Glutamatergic neuron (in vitro differentiated cells): ENCODE results near the gene MDC1. TPM values are rescaled to one million over a fixed set of nuclear protein-coding genes. Genes with fewer than 3 reads are reported as not detected.

ENCODE experiments used
- DNase-seq: peaks from one replicate; pipeline ENCODE4 v3.0.0; 2022
- H3K27ac Mint-ChIP-seq: one replicate; pipeline ENCODE4 v1.8.0; 2020; ENCODE audit warnings: mild to moderate bottlenecking, mixed read lengths, inconsistent platforms; ENCODE audit not compliant: unreplicated experiment
- H3K27me3 Mint-ChIP-seq: one replicate; pipeline ENCODE4 v1.8.0; 2020; ENCODE audit warnings: mild to moderate bottlenecking, moderate library complexity, mixed read lengths, inconsistent platforms; ENCODE audit not compliant: unreplicated experiment
- H3K36me3 Mint-ChIP-seq: one replicate; pipeline ENCODE4 v1.8.0; 2020; ENCODE audit warnings: mild to moderate bottlenecking, mixed read lengths, inconsistent platforms; ENCODE audit not compliant: unreplicated experiment
- H3K4me1 Mint-ChIP-seq: one replicate; pipeline ENCODE4 v1.8.0; 2020; ENCODE audit warnings: mild to moderate bottlenecking, low read depth, mixed read lengths, inconsistent platforms; ENCODE audit not compliant: unreplicated experiment
- H3K4me3 Mint-ChIP-seq: one replicate; pipeline ENCODE4 v1.8.0; 2020; ENCODE audit warnings: mild to moderate bottlenecking, mixed read lengths, inconsistent platforms; ENCODE audit not compliant: unreplicated experiment
- H3K9me3 Mint-ChIP-seq: one replicate; pipeline ENCODE4 v1.8.0; 2020; ENCODE audit warnings: mild to moderate bottlenecking, moderate library complexity, mixed read lengths, inconsistent platforms; ENCODE audit not compliant: unreplicated experiment
- total RNA-seq: library from RNA; stranded (reverse); fragmentation: NEBNext Ultra II Directional; extraction: Animal tissue kit (Norgen Biotek cat#: 25700); gene quantifications from one replicate; pipeline ENCODE4 v1.2.1, GENCODE V29; 2021; ENCODE audit not compliant: unreplicated experiment
- TF ChIP-seq, protein P1 (sequence below): fragments of 200-600 bp; sonication (generic); IDR thresholded peaks from one replicate; pipeline ENCODE4 v1.5.0; 2021; ENCODE audit not compliant: partially characterized antibody, unreplicated experiment

Gene MDC1
- total RNA-seq, 1 donor from 2014 or later = 50.4 TPM

DNA sequence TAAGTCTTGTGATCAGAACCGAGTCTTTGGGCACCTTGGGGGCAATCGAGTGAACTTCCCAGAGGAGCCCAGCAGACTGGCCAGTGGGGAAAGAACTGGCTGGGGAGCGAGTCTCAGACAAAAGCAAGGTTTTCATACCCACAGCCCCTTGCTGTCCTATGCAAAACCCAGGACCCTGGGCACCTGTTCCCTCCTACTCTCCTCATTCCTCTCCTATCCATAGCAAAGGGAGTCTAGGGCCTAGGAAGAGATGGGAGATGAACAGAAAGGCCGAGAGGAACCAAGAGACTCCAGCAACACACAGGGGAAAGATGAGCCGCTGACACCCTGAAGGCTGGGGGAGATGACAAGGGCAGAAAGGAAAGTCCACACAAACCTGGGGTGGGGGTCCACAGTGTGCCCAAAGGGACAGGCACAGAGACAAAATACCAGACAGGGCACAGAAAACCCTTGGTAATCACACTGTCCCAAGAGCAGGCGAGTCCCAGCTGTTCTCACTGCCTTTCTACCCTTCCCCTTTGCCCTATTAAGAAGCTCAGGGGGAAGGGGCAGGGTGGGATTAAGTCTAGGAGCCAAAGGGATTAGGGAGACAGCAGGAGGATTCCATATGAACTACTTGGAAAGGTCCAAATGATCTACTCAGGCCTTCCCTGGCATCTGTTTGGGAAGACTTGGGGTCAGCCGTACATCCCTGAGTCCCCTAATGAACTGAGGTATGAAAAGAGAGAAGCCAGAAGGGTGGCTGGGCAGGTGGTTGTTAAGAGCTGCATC, 37.1 kb downstream of the MDC1 start:
- H3K27me3 Mint-ChIP-seq = peaks cover 13% of the 10 kb centered on the region
- peaks cover 13% of the 10 kb centered on the region for H3K9me3 Mint-ChIP-seq
- peaks cover 6% of the 10 kb centered on the region for H3K36me3 Mint-ChIP-seq
- DNase-seq = no peak
- H3K27ac Mint-ChIP-seq = peak overlapping the region; percentile 52
- peaks cover 29% of the 10 kb centered on the region for H3K4me1 Mint-ChIP-seq
- peak overlapping the region; percentile 90 for H3K4me3 Mint-ChIP-seq
- TF ChIP-seq, protein P1, sequence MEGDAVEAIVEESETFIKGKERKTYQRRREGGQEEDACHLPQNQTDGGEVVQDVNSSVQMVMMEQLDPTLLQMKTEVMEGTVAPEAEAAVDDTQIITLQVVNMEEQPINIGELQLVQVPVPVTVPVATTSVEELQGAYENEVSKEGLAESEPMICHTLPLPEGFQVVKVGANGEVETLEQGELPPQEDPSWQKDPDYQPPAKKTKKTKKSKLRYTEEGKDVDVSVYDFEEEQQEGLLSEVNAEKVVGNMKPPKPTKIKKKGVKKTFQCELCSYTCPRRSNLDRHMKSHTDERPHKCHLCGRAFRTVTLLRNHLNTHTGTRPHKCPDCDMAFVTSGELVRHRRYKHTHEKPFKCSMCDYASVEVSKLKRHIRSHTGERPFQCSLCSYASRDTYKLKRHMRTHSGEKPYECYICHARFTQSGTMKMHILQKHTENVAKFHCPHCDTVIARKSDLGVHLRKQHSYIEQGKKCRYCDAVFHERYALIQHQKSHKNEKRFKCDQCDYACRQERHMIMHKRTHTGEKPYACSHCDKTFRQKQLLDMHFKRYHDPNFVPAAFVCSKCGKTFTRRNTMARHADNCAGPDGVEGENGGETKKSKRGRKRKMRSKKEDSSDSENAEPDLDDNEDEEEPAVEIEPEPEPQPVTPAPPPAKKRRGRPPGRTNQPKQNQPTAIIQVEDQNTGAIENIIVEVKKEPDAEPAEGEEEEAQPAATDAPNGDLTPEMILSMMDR = no peak

DNA sequence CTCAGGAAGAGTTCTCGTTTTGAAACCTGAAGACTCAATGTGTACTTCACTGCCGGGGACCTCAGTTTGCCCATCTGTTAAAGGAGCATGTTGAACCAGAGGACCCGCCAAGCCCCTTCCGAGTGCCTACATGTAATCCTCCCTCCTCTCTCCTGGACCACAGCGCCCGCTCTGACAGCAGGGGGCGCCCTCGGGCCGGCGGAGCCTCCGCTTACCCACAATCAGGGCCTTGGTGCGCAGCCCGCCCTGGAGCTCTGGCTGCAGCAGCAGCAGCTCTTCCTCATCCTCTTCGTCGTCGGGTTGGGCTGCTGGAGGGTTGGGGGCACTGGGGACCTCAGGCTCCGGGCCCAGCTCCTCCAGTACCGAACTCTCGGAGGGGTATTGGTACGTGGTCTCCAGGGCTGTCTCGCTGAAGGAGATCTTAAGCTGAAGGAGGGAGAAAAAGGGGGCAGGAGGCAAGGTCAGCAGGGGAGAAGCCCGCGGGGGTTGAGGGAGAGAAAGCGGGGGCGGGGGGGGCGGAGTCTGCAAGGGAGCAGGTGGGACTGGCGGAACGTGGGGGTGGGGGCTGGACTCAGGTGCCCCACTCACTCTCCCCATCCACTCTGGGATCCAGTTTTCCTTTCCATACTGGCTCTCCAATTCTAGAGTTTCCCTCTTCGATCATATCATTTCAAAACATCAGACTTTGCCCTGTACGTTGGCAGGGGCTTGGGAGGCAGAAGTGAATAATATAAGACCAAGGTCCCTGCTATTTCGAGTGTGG, 37.9 kb downstream of the MDC1 start:
- H3K36me3 Mint-ChIP-seq = peaks cover 6% of the 10 kb centered on the region
- peak overlapping the region; percentile 90 for H3K4me3 Mint-ChIP-seq
- TF ChIP-seq, protein P1 = peak; percentile 92

GRCh38 chr6:30676660-30677285, 40.3 kb downstream of the MDC1 start:
- peak overlapping the region; percentile 76 for H3K27ac Mint-ChIP-seq
- peak overlapping the region; percentile 56 for H3K4me3 Mint-ChIP-seq
- H3K36me3 Mint-ChIP-seq = peaks cover 6% of the 10 kb centered on the region
- H3K27me3 Mint-ChIP-seq = peaks cover 8% of the 10 kb centered on the region
- TF ChIP-seq, protein P1 = no peak
- H3K4me1 Mint-ChIP-seq = peaks cover 21% of the 10 kb centered on the region
- DNase-seq = no peak
- peaks cover 7% of the 10 kb centered on the region for H3K9me3 Mint-ChIP-seq

More for the DNA sequence above, 37.9 kb downstream of the MDC1 start:
- peaks cover 10% of the 10 kb centered on the region for H3K9me3 Mint-ChIP-seq
- H3K27ac Mint-ChIP-seq = peak overlapping the region; percentile 55
- peaks cover 28% of the 10 kb centered on the region for H3K4me1 Mint-ChIP-seq
- peak; percentile 95 for DNase-seq
- H3K27me3 Mint-ChIP-seq = peaks cover 11% of the 10 kb centered on the region

DNA sequence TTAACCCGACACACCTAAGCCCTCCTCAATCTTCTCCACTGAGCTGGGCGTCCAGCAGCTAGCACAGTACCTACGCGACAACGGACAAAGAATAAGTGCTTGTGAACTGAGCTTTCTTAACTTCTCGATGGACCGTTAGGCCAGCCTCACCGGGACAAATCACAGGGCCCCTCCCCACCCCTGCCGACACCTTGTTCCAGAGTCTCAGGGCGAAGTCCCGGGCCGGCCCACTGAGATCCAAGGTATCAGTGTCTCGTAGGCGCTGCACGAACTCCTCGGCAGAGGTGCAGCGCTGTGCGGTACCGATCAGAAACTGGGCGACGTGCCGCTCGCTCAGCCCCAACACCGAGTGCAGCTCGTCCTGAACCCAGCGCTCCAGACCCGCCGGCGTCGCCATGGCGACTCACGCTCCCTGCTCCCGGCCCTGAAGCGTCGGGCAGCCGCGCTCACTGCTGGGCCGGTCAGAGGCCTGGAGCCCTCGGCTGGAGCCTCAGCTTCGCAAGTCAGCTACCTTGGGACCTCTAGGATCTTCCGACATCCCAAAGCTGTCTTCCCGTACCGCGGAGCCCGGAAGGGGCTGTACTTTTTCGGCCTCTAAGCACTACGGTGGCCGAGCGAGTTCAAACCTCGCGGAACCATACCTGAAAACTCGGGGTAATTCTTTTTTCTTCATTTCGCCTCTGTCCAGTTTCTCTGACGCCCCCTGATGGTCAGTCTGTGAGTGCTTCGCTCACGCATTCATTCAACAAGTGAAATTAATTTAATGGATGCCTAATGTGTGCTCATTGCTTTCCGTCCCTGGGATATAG, 44.4 kb downstream of the MDC1 start, which contains the start of gene DHX16:
Gene DHX16 (minus strand): TSS at position 562 of the 809 bp plus-strand sequence. CDS start 165 bp downstream, at position 397.
- peak within 1 kb of the TSS; percentile 48 for H3K27ac Mint-ChIP-seq
- peaks cover 4% of the 10 kb centered on the region for H3K27me3 Mint-ChIP-seq
- H3K4me1 Mint-ChIP-seq = peaks cover 6% of the 10 kb centered on the region

More for the DNA sequence above, 44.4 kb downstream of the MDC1 start, which contains the start of gene DHX16:
- H3K9me3 Mint-ChIP-seq = peaks cover 7% of the 10 kb centered on the region
- peak within 1 kb of the TSS; percentile 74 for H3K4me3 Mint-ChIP-seq
- peaks cover 6% of the 10 kb centered on the region for H3K36me3 Mint-ChIP-seq
- TF ChIP-seq, protein P1 = peak; percentile 85
- DNase-seq = peak; percentile 95
